22Rv1 (cell line): ENCODE measurements around the gene TGFBR3.

Experiments
- H3K27ac ChIP-seq: fragments of 450-650 bp; 2 replicates; pipeline ENCODE4 v1.5.1; 2017
- CTCF ChIP-seq: fragments of 450-650 bp; IDR thresholded peaks from 2 replicates; pipeline ENCODE4 v1.5.1; 2017; ENCODE audit warnings: mild to moderate bottlenecking
- ZFX ChIP-seq: fragments of 450-650 bp; IDR thresholded peaks from 2 replicates; pipeline ENCODE4 v1.6.1; 2017; ENCODE audit warnings: antibody characterized with exemption, borderline replicate concordance

TGFBR3 gene

DNA sequence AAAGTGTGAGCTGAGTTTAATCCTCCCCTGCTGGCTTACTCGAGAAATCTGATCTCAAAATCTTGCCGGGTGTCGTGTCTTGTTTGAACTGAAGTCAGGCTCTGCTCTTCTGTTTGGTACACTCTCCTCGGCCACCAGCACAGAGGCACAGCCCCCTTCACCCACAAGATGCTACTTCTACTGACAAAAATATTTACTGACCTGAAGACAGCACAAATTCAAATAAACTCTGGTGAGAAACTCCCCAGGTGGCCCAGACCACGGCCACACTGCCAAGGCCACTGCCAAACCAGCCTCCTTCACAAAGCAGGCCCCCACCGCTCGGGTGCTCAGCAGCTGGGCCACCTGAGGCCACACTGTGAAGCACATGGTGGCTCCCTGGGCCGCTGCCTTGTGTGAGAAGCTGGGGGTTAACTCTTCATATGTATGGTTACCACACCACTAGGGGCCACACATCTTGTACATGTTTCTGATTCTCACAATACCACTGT, 80.6 kb downstream of the TGFBR3 start:
- H3K27ac ChIP-seq, result no peak overlapping the region
- TF ChIP-seq ZFX (no peak), CTCF (no peak)

DNA sequence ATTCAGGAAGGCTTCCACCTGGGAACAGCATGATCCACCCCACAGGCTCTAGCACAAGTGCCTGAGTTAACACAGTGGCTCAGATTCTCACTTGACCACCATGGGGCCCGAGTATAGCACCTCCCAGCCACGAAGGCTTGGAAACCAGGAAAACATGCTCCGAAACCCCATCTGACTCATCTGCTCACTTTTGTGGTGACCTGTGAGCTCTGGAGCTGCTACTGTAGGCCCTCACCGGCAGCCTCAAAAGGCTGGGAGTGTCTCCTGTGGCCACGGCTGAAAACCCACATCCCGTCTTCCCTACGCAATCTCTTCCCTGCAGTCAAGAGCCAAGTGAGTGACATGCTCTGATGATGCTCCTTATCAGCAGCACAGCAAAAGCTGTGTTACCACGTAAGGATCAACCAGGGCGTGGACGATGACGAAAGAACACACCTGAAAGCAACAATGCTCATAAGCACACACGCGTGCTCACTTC, 81.4 kb downstream of the TGFBR3 start:
- H3K27ac ChIP-seq, result no peak overlapping the region
- TF ChIP-seq ZFX (no peak), CTCF (no peak)

- TF ChIP-seq CTCF (no peak), ZFX (no peak)
- no peak overlapping the region for H3K27ac ChIP-seq
These were observed 82.0 kb downstream of the TGFBR3 start for GRCh38 chr1:91803847-91804545.

GRCh38 chr1:91803123-91803522, 82.8 kb downstream of the TGFBR3 start:
- no peak overlapping the region for H3K27ac ChIP-seq
- TF ChIP-seq ZFX, result no peak
- no peak for TF ChIP-seq CTCF

DNA sequence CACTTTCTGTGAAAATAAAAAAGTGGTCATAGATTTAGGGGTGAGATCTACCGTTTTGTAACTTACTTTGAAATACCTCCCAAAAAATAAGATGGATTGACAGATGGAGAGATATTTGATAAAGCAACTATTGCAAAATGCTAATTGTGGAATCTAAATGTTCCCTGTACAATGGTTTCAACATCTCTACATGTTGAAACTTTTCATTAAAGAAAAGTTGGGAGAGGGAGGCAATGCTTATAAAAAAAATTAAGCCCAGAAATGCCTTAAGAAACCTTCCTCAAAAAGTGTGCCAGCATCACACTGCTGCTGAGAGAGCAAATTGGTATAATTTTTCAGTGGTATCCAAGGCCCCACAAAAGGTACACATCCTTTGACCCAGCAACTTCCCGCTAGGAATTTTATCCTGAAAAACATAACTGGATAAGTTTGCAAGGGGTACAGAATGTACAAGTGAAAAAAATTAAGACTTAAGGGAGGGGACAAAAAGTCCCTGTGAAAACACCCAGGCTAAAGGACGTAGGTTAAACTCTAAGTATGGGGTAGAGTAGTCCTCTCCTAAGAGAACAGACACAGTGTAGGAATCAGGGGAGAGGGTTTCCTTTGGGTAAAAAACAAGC, 84.3 kb downstream of the TGFBR3 start:
- TF ChIP-seq CTCF (no peak), ZFX (no peak)
- H3K27ac ChIP-seq, result no peak overlapping the region

- H3K27ac ChIP-seq, result no peak overlapping the region
- TF ChIP-seq CTCF (no peak), ZFX (no peak)
These were observed 86.1 kb downstream of the TGFBR3 start for GRCh38 chr1:91799863-91800262.

- H3K27ac ChIP-seq, result no peak overlapping the region
- TF ChIP-seq CTCF (no peak), ZFX (no peak)
These were observed 86.8 kb downstream of the TGFBR3 start for GRCh38 chr1:91799159-91799558.
